Amniotic epithelial cell (primary cell): ENCODE data around the gene ZNF488.

Source experiments
- DNase-seq: peaks from one replicate; pipeline ENCODE4 v3.0.0-alpha.2; 2010; ENCODE audit warnings: low read depth

ZNF488 gene

DNA sequence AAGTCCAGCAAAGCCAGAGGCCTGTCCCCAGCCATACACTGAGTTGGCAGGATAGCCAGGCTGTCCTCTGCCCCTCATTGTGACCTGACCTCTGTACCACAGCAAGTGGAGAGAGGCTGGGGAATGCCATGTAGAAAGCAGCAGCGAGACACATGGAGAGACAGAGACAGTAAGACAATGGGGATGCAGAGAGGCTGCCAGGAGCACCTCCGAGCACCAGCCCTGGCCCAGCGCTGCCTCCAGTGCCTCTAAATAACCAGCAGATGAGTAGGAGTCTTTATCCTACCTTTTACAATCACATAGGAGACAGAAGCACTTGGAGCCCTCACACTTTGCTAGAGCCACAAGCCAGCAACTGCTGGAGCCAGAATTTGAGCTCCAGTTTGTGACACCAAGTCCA, 53.7 kb downstream of the ZNF488 start:
- no peak for DNase-seq

DNA sequence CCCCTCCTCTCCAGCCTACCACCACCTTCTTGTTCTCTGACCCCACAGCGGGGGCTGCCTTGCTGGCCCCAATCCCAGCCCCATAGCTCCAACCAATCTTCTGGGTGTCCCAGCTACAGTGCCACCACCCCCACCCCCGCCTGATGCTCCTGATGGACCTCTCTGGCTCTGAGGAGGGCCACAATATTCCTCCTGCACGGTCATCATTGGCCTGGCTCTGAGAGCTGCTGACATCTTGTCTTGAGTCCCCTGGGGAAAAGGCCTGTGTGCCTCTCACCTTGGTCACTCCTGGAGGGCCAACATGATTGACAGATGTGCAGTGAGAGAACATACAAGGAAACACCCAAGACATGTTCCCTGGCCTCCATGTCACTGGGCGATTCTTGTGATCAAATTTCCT, 54.2 kb downstream of the ZNF488 start:
- DNase-seq: no peak

DNA sequence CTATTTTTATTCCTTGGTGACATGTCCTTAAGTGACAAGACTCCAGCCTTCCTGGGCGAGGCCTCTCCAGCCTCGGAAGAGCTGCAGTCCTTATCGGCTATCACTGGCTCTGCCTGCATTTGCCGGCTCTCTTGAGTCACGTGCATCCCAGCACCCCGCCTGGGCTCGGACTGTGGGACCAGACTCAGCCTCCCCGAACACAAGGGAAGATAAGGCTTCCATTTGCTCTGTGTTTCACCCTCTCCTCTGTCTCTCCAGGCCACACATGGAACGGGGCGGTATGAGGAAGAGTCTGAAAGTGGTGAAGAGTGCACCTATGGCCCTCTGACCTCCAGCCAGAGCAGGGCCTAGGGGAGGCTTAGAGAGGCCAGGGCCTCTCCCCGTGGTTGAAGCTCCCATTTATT, 57.2 kb downstream of the ZNF488 start:
- no peak for DNase-seq

DNA sequence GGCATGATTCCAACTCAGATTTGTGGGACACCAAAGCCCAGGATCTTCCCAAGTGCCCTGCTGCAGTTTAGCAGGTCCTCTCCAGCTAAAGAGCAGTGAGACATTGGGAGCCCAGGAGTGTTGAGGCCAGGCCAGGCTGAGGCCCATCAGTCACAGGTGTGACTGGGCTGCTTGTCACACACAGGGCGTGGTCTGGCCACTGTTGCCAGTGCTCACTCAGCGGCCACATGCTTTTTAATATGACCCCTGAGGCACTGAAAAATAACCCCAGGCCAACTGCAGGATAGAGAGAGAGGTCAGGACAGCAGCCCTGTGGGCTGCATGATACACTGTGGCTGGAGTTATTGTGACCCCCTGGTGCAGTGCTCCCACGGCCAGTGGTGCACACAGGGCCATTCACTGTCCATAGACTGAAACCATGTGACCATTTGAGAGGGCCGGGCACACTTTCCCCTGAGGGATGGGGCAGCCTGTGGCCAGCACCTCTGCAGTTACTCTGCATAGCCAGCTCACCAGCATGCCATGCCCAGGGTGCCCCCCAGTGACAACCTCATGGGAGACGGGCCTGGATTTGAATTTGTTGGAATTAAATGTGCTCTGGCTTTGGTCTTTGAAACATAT, 57.7 kb downstream of the ZNF488 start:
- DNase-seq: no peak

DNA sequence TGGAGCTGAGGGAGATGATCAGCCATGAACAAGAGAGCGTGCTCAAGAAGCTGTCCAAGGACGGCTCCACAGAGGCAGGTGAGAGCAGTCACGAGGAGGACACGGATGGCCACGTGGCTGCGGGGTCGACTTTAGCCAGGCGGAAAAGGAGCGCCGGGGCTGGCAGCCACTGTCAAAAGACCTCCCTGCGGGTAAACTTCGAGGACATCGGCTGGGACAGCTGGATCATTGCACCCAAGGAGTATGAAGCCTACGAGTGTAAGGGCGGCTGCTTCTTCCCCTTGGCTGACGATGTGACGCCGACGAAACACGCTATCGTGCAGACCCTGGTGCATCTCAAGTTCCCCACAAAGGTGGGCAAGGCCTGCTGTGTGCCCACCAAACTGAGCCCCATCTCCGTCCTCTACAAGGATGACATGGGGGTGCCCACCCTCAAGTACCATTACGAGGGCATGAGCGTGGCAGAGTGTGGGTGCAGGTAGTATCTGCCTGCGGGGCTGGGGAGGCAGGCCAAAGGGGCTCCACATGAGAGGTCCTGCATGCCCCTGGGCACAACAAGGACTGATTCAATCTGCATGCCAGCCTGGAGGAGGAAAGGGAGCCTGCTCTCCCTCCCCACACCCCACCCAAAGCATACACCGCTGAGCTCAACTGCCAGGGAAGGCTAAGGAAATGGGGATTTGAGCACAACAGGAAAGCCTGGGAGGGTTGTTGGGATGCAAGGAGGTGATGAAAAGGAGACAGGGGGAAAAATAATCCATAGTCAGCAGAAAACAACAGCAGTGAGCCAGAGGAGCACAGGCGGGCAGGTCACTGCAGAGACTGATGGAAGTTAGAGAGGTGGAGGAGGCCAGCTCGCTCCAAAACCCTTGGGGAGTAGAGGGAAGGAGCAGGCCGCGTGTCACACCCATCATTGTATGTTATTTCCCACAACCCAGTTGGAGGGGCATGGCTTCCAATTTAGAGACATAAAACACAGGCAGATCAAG, 58.5 kb downstream of the ZNF488 start:
- no peak for DNase-seq

DNA sequence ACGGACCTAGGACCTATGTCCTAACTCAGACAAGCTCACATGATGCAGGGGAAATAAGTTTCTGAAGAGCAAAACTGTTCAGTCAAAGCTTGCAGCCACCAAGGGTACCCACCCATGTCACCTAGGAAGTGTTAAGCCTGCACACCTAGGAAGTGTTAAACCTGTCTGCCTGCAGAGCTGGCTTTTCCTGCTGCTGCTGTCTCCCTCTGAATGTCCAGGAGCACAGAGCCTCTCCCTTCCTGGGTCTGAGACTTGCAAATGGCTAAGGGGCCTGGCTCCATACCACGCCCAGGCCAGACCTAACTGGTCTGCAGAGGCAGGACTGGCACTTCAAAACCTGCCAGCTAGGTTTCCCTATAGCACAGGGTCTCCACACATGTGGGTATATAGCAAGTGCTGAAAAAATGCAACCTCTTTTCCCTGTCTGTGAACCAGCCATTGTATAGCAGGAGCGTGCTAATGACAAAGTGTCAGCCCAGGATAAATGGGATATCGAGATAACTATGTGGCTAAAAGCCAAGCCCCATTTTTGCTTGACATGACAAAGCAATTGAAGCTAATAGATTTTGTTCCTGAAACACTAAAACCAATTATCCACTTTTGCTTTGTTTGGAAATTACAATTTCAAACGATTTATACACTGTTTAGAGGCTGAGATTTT, 60.3 kb downstream of the ZNF488 start:
- DNase-seq: no peak

DNA sequence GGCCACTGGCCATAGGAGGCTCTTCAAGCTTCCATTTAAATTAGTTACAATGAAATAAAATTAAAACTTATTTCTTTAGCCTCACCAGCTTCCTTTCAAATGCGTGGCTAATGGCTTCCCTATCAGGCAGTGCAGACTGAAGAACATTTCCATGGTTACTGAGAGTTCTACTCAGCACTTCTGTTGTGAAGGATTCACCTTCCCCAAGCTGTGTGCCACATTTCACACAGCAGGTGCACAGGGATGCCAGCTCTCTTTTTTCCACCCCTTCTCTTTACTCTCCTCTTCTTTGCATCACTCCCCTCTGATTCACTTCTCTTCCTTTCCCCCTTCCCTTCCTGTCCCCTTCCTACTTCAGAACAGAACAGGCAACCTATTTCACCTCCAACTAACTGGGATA, 61.0 kb downstream of the ZNF488 start:
- no peak for DNase-seq

DNA sequence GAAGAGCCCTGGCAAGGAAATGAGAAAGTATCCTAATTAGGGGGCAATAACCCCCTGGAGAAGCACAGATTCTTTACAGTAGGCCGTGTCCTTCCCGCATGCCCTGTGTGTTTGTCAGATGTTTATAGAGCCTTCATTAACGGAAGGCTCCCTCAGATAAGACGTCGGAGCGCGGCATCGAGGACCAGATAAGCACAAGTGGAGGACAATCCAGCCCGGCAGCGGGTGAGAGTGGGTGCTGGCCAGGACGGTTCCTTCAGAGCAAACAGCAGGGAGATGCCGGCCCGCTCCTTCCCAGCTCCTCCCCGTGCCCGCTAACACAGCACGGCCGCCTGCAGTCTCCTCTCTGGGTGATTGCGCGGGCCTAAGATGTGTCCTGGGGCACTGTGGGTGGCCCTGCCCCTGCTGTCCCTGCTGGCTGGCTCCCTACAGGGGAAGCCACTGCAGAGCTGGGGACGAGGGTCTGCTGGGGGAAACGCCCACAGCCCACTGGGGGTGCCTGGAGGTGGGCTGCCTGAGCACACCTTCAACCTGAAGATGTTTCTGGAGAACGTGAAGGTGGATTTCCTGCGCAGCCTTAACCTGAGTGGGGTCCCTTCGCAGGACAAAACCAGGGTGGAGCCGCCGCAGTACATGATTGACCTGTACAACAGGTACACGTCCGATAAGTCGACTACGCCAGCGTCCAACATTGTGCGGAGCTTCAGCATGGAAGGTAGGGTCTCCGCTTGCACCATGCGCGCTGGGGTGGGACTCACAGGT, 61.6 kb downstream of the ZNF488 start, which contains the start of gene GDF2:
TSS of gene GDF2 (plus strand) at position 155 of the 762 bp plus-strand sequence. CDS start at position 370, 215 bp downstream.
- DNase-seq: no peak

DNA sequence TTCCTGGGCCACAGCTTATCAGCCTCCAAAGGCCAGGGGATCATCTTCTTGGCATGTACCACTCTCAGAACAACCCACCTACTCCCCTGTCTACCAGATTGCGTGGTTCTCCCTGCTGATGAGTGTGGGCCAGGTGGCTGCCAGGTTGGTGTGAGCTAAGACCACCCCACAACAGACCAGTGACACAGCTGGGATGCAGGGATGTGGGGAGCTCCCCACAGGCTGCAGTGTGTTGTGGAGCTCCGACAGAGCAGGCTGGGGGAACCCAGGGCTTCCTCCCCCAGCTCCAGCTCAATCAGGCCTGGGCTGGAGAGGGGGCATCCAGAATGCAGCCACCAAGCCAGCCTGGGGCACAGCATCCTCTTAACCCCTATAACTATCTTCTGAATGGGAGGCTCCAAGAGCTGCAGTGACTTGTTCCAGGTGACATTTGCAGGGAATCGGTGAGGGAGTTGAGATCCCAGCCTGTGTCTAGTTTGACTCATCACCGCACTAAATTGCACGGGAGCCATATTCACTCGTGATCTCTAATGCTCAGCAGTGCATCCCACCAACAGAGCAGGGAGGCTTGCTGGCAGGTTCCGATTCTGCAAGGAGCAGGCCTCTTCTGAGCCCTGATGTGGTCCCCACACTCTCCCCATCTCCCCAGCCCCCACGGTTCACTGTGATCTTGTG, 62.4 kb downstream of the ZNF488 start:
- DNase-seq: no peak

DNA sequence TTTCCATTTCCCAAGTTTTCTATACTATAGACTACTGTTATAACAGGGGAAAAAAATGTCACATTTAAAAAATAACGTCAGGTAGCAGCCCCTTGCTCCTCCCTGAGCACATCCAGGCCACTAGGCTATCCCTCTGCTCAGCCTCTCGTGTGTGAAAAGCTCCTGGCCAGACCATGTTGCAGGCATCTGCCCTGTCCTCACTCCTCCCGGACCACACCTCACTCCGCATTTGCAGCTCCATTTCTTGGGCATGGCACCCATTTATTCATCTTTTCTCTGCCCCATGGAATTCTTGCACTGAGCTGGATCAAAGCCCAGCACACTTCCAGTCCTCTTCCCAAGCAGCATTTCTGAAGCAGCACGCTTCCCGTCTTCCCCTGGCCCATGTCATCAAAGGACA, 63.3 kb downstream of the ZNF488 start:
- DNase-seq: no peak

DNA sequence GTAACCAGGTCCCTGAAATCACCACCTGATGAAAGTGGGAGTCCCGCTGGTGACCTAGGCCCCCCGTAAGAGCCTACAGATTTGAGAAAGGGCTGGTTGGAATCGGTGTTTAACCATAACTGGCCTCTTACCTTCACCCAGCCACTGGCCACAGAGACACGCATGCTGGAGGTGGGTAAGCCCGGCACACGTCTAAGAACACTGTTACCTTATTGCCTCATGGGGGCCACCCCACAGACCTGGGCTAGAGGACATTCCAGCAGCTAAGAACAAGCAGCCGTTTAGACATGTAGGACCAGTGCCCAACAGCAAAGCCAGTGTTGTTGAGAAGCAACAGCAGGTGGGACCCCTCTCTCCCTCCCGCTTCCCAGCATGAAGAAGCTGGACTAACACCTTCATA, 64.3 kb downstream of the ZNF488 start:
- DNase-seq: no peak

DNA sequence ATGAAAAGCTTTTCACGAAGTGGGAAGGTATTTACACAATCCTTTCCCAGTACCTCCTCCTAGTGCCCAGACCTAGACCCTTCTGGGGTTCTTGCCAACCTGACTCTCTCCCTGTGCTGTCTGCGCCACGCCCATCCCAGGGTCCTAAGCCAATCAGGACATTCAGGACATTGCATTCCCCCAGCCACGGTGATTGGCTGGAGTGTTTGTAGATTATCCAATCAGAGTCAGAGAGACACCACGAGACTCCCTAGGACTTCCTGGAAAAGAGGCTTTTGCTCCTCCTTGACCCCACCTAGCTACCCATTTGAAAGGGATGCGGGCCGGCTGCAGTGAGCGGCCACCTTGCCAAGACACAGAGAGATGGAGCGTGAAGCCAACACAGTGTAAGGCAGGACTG, 65.4 kb downstream of the ZNF488 start:
- peak; percentile 7 for DNase-seq

DNA sequence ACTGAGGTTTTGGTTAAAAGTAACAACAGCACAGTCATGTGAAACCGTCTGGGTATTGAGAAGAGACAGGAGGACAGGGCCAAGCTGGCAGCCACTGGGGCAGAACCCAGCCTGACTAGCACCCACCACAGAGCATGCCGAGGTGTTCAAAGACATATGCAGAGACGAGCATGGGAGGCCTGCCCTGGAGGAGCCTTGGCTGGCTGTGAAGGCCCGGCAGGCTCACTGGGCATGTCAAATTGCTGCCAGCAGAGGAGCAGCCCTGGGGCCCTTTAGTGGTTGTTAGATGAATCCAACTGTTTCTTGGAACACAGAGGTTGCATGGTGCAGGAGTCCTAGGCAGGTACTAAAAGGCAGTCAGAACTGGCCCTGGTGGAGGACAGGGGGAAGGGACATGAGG, 66.8 kb downstream of the ZNF488 start:
- no peak for DNase-seq

DNA sequence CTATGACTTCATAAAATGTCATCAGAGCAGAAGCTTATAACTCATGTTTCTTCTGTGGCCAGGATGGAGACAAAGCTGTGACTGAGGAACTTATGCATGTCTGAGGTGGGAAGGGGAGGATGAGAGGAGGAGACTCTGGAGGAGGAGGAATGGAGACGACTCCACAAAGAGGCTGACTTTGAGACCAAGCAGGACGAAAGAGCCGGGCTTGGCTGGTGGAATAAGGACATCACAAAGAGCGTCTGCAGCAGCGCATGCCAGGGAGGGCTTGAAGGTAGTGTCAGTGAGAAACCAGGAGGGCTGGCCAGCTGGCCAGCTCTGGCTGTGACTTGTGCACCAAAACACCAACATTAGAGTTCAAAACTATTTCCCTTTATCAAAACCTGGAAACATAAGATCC, 68.0 kb downstream of the ZNF488 start:
- no peak for DNase-seq
